ENCODE measurements around the gene PLXDC2. TPM values are rescaled to one million over a fixed set of nuclear protein-coding genes. Genes with fewer than 3 reads are reported as not detected.
A peak's percentile ranks its signal among the peaks of the same experiment; 100 is the strongest.

Gene PLXDC2
- total RNA-seq, 1 donor from 2014 or later: 1.3 TPM

GRCh38 chr10:19815731-19816410 lies 361 bp upstream of the PLXDC2 start:
- FAIRE-seq: no peak
- no peak for TF ChIP-seq CTCF (IDR thresholded peaks at IDR 0.05; ENCODE audit: insufficient read depth, low read length, severe bottlenecking)
- H3K4me3 ChIP-seq (ENCODE audit: low read depth, low read length): peak overlapping the region; percentile 56
- no peaks in the 10 kb centered on the region for H3K36me3 ChIP-seq (ENCODE audit: control insufficient read depth, insufficient read depth, low read length)
- H3K27me3 ChIP-seq (ENCODE audit: control insufficient read depth, insufficient read depth, low read length): peaks cover 6% of the 10 kb centered on the region
- DNase-seq (ENCODE audit: low read depth): no peak

GRCh38 chr10:19817231-19817933 lies 1.1 kb downstream of the PLXDC2 start:
- FAIRE-seq: no peak
- peak overlapping the region; percentile 56 for H3K4me3 ChIP-seq (ENCODE audit: low read depth, low read length)
- DNase-seq (ENCODE audit: low read depth): no peak
- TF ChIP-seq CTCF (IDR thresholded peaks at IDR 0.05; ENCODE audit: insufficient read depth, low read length, severe bottlenecking): no peak
- H3K27me3 ChIP-seq (ENCODE audit: control insufficient read depth, insufficient read depth, low read length): peaks cover 6% of the 10 kb centered on the region
- H3K36me3 ChIP-seq (ENCODE audit: control insufficient read depth, insufficient read depth, low read length): no peaks in the 10 kb centered on the region

- H3K4me3 ChIP-seq (ENCODE audit: low read depth, low read length): no peak overlapping the region
- no peaks in the 10 kb centered on the region for H3K36me3 ChIP-seq (ENCODE audit: control insufficient read depth, insufficient read depth, low read length)
- H3K27me3 ChIP-seq (ENCODE audit: control insufficient read depth, insufficient read depth, low read length): peaks cover 6% of the 10 kb centered on the region
- no peak for TF ChIP-seq CTCF (IDR thresholded peaks at IDR 0.05; ENCODE audit: insufficient read depth, low read length, severe bottlenecking)
- FAIRE-seq: no peak
- no peak for DNase-seq (ENCODE audit: low read depth)
Measured at GRCh38 chr10:19818876-19819275, 2.6 kb downstream of the PLXDC2 start.

- Histone ChIP-seq H3K27me3 (ENCODE audit: control insufficient read depth, insufficient read depth, low read length) (peaks cover 6% of the 10 kb centered on the region), H3K4me3 (ENCODE audit: low read depth, low read length) (no peak overlapping the region), H3K36me3 (ENCODE audit: control insufficient read depth, insufficient read depth, low read length) (no peaks in the 10 kb centered on the region)
- no peak for FAIRE-seq
- TF ChIP-seq CTCF (IDR thresholded peaks at IDR 0.05; ENCODE audit: insufficient read depth, low read length, severe bottlenecking): peak; percentile 56
- peak; percentile 85 for DNase-seq (ENCODE audit: low read depth)
Measured at GRCh38 chr10:19819419-19820033, 3.3 kb downstream of the PLXDC2 start.

DNA sequence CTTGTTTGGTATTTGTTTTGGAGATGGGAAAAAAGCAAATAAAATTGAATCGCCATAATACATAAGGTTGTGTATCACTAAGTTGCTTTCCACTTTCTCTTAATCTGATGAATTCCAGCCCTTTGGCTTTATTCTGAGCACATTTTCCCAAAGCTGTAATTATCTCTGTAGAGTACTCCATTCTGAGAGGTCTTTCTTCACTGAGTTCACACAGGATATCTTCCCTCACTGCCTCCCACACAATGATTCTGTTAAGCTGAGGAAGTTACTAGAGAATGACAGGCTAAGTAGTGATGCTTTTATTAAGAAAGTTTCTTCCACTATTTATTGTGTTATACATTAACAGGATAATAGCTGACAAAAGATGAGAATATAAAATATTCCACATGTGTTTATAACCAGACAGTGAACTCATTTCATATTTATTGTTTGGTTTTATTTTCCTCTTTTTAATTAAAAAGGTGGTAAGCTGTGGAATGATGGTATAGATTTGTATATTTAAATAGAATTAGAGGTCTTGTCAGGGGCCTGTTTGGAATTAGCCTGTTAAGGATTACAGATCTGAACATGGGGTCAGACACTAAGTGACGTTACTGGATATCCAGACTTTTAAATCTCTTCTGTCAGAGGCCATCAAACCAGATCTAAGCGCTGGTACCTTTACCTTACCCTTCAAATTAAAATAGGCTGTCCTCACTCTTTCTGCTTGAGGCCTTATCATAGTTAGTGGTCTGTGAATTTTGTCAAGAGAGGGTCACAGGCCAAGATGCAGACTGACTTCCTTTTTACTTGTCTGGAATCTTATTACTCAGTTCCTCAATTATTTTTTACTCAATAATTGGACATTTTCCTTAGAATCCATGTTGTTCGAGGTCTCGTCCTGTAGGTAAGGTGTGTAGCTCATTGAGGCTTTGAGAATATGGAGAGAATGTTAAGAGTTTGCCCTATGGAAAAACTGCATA lies 8.4 kb downstream of the PLXDC2 start:
- FAIRE-seq: no peak
- Histone ChIP-seq H3K36me3 (ENCODE audit: control insufficient read depth, insufficient read depth, low read length) (no peaks in the 10 kb centered on the region), H3K27me3 (ENCODE audit: control insufficient read depth, insufficient read depth, low read length) (no peaks in the 10 kb centered on the region), H3K4me3 (ENCODE audit: low read depth, low read length) (no peak overlapping the region)
- no peak for TF ChIP-seq CTCF (IDR thresholded peaks at IDR 0.05; ENCODE audit: insufficient read depth, low read length, severe bottlenecking)
- DNase-seq (ENCODE audit: low read depth): no peak
